Measurements from ENCODE around the gene ARHGEF1.

- TF ChIP-seq CTCF (conservative IDR thresholded peaks at IDR 0.05; ENCODE audit: low read length) (no peak), EZH2phosphoT487 (IDR thresholded peaks at IDR 0.05; ENCODE audit: borderline replicate concordance) (no peak)
Observed at GRCh38 chr19:41910992-41911888, 28.3 kb downstream of the ARHGEF1 start.
